Fibroblast of lung (primary cell): ENCODE data around the gene CD7. TPM values are rescaled to one million over a fixed set of nuclear protein-coding genes. Genes with fewer than 3 reads are reported as not detected.

ENCODE experiments used
- DNase-seq, 2 donors: peaks; one replicate each; pipeline versions ENCODE4 v3.0.0 to v3.0.0-alpha.2; 2010; ENCODE audit warnings: low read depth in 2 of 2
- H2AFZ ChIP-seq: 2 replicates; pipeline ENCODE4 v1.5.1; 2012; ENCODE audit warnings: low read length, control low read depth, inconsistent platforms
- H3K27ac ChIP-seq: 2 replicates; pipeline ENCODE4 v1.5.1; 2011; ENCODE audit warnings: low read length, control low read depth; ENCODE audit not compliant: insufficient read depth
- H3K27me3 ChIP-seq: 2 replicates; pipeline ENCODE4 v1.5.1; 2011; ENCODE audit warnings: mild to moderate bottlenecking, low read length; ENCODE audit not compliant: control insufficient read depth, insufficient read depth
- H3K36me3 ChIP-seq: 2 replicates; pipeline ENCODE4 v1.5.1; 2011; ENCODE audit warnings: low read length; ENCODE audit not compliant: control insufficient read depth, insufficient read depth
- H3K4me1 ChIP-seq: 2 replicates; pipeline ENCODE4 v1.5.1; 2011; ENCODE audit warnings: low read length; ENCODE audit not compliant: control insufficient read depth, insufficient read depth; ENCODE audit errors: extremely low read depth
- H3K4me2 ChIP-seq: 2 replicates; pipeline ENCODE4 v1.5.1; 2011; ENCODE audit warnings: low read length, control low read depth; ENCODE audit not compliant: insufficient read depth; ENCODE audit errors: extremely low read depth
- H3K4me3 ChIP-seq, 4 experiments: fragments of 200-600 bp in 1 of 4; sonication (generic) in 1 of 4; replicated peaks in 1 of 4; 2 replicates each; pipeline ENCODE4 v1.5.1; 2011 to 2016; ENCODE audit warnings: low read length in 4 of 4, low read depth in 3 of 4, mild to moderate bottlenecking in 3 of 4, control low read depth in 2 of 4, inconsistent platforms in 1 of 4, mixed read lengths in 1 of 4; ENCODE audit not compliant: insufficient read depth in 1 of 4; ENCODE audit errors: control extremely low read depth in 1 of 4
- H3K79me2 ChIP-seq: 2 replicates; pipeline ENCODE4 v1.5.1; 2012; ENCODE audit warnings: mild to moderate bottlenecking, low read length, inconsistent platforms; ENCODE audit not compliant: control insufficient read depth, insufficient read depth
- H3K9ac ChIP-seq: 2 replicates; pipeline ENCODE4 v1.5.1; 2011; ENCODE audit warnings: mild to moderate bottlenecking, low read length, control low read depth; ENCODE audit not compliant: insufficient read depth
- H3K9me3 ChIP-seq: 2 replicates; pipeline ENCODE4 v1.5.1; 2012; ENCODE audit warnings: low read depth, low read length; ENCODE audit not compliant: control insufficient read depth, insufficient read depth
- H4K20me1 ChIP-seq: 2 replicates; pipeline ENCODE4 v1.5.1; 2011; ENCODE audit warnings: low read length; ENCODE audit not compliant: control insufficient read depth, insufficient read depth; ENCODE audit errors: extremely low read depth
- CTCF ChIP-seq, 2 donors: IDR thresholded peaks in 1 of 2; conservative IDR thresholded peaks in 1 of 2; 1 replicate in 1 of 2; 2 replicates in 1 of 2; pipeline ENCODE4 v1.5.1; 2011 to 2012; ENCODE audit warnings: low read length in 2 of 2, control low read depth in 1 of 2, inconsistent platforms in 1 of 2, low read depth in 1 of 2, mild to moderate bottlenecking in 1 of 2
- EZH2 ChIP-seq: IDR thresholded peaks from 2 replicates; pipeline ENCODE4 v1.5.1; 2012; ENCODE audit warnings: low read length, control low read depth, mild to moderate bottlenecking; ENCODE audit errors: missing control alignments
- polyA plus RNA-seq, 2 donors: library from polyadenylated mRNA; depleted of rRNA in 1 of 2; stranded (reverse) in 1 of 2; unstranded in 1 of 2; fragments of >200 nt; gene quantifications; 2 replicates each; pipeline ENCODE4 v1.2.1, GENCODE V29; 2011 to 2012; ENCODE audit warnings: missing spikeins in 1 of 2
- total RNA-seq: library from RNA; depleted of rRNA; stranded (reverse); fragments of >200 nt; gene quantifications from 2 replicates; pipeline ENCODE4 v1.2.1, GENCODE V29; 2014

The CD7 gene
- total and polyA plus RNA-seq, 2 donors (not counting 1 experiment from before 2014, with no cell fraction given), result 0.17 TPM; not detected in 1

- no peak overlapping the region for H3K27ac ChIP-seq
- H4K20me1 ChIP-seq, result no peaks in the 10 kb centered on the region
- no peak overlapping the region for H2AFZ ChIP-seq
- no peak overlapping the region for H3K4me2 ChIP-seq
- no peaks in the 10 kb centered on the region for H3K36me3 ChIP-seq
- no peaks in the 10 kb centered on the region for H3K79me2 ChIP-seq
- no peak overlapping the region for H3K4me3 ChIP-seq
- no peaks in the 10 kb centered on the region for H3K9me3 ChIP-seq
- no peak for DNase-seq
- peaks cover 6% of the 10 kb centered on the region for H3K27me3 ChIP-seq
- H3K9ac ChIP-seq, result no peak overlapping the region
- TF ChIP-seq CTCF (conservative IDR thresholded peaks at IDR 0.05 in 1 of 2, IDR thresholded peaks at IDR 0.05 in 1 of 2; ENCODE audit: low read depth in 1 of 2, low read length in 2 of 2) (no peak), EZH2 (no peak)
- peaks cover 2% of the 10 kb centered on the region for H3K4me1 ChIP-seq
Observed at GRCh38 chr17:82344175-82344907, 26.9 kb upstream of the CD7 start.

- DNase-seq, result no peak
- Histone ChIP-seq H3K27me3 (no peaks in the 10 kb centered on the region), H4K20me1 (no peaks in the 10 kb centered on the region)
Observed at GRCh38 chr17:82343560-82343959, 26.2 kb upstream of the CD7 start.

More at GRCh38 chr17:82343560-82343959, 26.2 kb upstream of the CD7 start:
- TF ChIP-seq EZH2 (no peak), CTCF (conservative IDR thresholded peaks at IDR 0.05 in 1 of 2, IDR thresholded peaks at IDR 0.05 in 1 of 2; ENCODE audit: low read depth in 1 of 2, low read length in 2 of 2) (no peak)
- no peak overlapping the region for H2AFZ ChIP-seq
- H3K4me2 ChIP-seq, result no peak overlapping the region
- H3K27ac ChIP-seq, result no peak overlapping the region
- no peak overlapping the region for H3K9ac ChIP-seq
- peaks cover 8% of the 10 kb centered on the region for H3K4me1 ChIP-seq
- no peaks in the 10 kb centered on the region for H3K9me3 ChIP-seq
- H3K36me3 ChIP-seq, result no peaks in the 10 kb centered on the region
- H3K4me3 ChIP-seq, result no peak overlapping the region
- no peaks in the 10 kb centered on the region for H3K79me2 ChIP-seq
